Measurements from ENCODE around the gene OVCA2.

The OVCA2 gene

GRCh38 chr17:2029911-2030778 is 11.7 kb upstream of the OVCA2 start, which contains the start of gene DPH1:
Gene DPH1, plus strand, starts transcription at chr17:2030153. Its CDS starts 17 bp downstream, at chr17:2030170.
- Histone ChIP-seq H3K4me1 (ENCODE audit: control insufficient read depth, insufficient read depth, low read length) (peaks cover 7% of the 10 kb centered on the region), H3K4me3 (ENCODE audit: low read length) (peak within 1 kb of the TSS; percentile 99), H3K27me3 (ENCODE audit: control insufficient read depth, insufficient read depth, low read length) (peaks cover 4% of the 10 kb centered on the region), H3K9ac (ENCODE audit: low read length) (peak within 1 kb of the TSS; percentile 50), H3K36me3 (ENCODE audit: control insufficient read depth, insufficient read depth, low read length) (no peaks in the 10 kb centered on the region), H3K27ac (ENCODE audit: low read depth, low read length) (peak within 1 kb of the TSS; percentile 63)

- H3K27ac ChIP-seq (ENCODE audit: low read depth, low read length): no peak overlapping the region
- H3K4me3 ChIP-seq (ENCODE audit: low read length): peak overlapping the region; percentile 99
These were observed 11.1 kb upstream of the OVCA2 start for GRCh38 chr17:2030779-2031163.

GRCh38 chr17:2033153-2033552 is 8.7 kb upstream of the OVCA2 start:
- H3K27ac ChIP-seq (ENCODE audit: low read depth, low read length): no peak overlapping the region
- no peak overlapping the region for H3K9ac ChIP-seq (ENCODE audit: low read length)
- H3K4me3 ChIP-seq (ENCODE audit: low read length): no peak overlapping the region
- H3K36me3 ChIP-seq (ENCODE audit: control insufficient read depth, insufficient read depth, low read length): peaks cover 16% of the 10 kb centered on the region
- H3K27me3 ChIP-seq (ENCODE audit: control insufficient read depth, insufficient read depth, low read length): no peaks in the 10 kb centered on the region
- peaks cover 7% of the 10 kb centered on the region for H3K4me1 ChIP-seq (ENCODE audit: control insufficient read depth, insufficient read depth, low read length)

More at GRCh38 chr17:2030779-2031163, 11.1 kb upstream of the OVCA2 start:
- H3K27me3 ChIP-seq (ENCODE audit: control insufficient read depth, insufficient read depth, low read length): peaks cover 4% of the 10 kb centered on the region
- peaks cover 7% of the 10 kb centered on the region for H3K4me1 ChIP-seq (ENCODE audit: control insufficient read depth, insufficient read depth, low read length)
- H3K9ac ChIP-seq (ENCODE audit: low read length): no peak overlapping the region
- H3K36me3 ChIP-seq (ENCODE audit: control insufficient read depth, insufficient read depth, low read length): peaks cover under 1% of the 10 kb centered on the region

GRCh38 chr17:2034157-2034556 is 7.7 kb upstream of the OVCA2 start:
- Histone ChIP-seq H3K36me3 (ENCODE audit: control insufficient read depth, insufficient read depth, low read length) (peaks cover 16% of the 10 kb centered on the region), H3K4me3 (ENCODE audit: low read length) (no peak overlapping the region), H3K27me3 (ENCODE audit: control insufficient read depth, insufficient read depth, low read length) (no peaks in the 10 kb centered on the region), H3K27ac (ENCODE audit: low read depth, low read length) (no peak overlapping the region), H3K4me1 (ENCODE audit: control insufficient read depth, insufficient read depth, low read length) (peaks cover 7% of the 10 kb centered on the region), H3K9ac (ENCODE audit: low read length) (no peak overlapping the region)

GRCh38 chr17:2034806-2035540 is 6.8 kb upstream of the OVCA2 start:
- Histone ChIP-seq H3K27ac (ENCODE audit: low read depth, low read length) (no peak overlapping the region), H3K4me1 (ENCODE audit: control insufficient read depth, insufficient read depth, low read length) (peaks cover 7% of the 10 kb centered on the region), H3K4me3 (ENCODE audit: low read length) (no peak overlapping the region), H3K36me3 (ENCODE audit: control insufficient read depth, insufficient read depth, low read length) (peaks cover 16% of the 10 kb centered on the region), H3K27me3 (ENCODE audit: control insufficient read depth, insufficient read depth, low read length) (no peaks in the 10 kb centered on the region), H3K9ac (ENCODE audit: low read length) (no peak overlapping the region)

GRCh38 chr17:2035541-2036488 is 6.0 kb upstream of the OVCA2 start:
- H3K36me3 ChIP-seq (ENCODE audit: control insufficient read depth, insufficient read depth, low read length): peaks cover 18% of the 10 kb centered on the region
- peaks cover 6% of the 10 kb centered on the region for H3K4me1 ChIP-seq (ENCODE audit: control insufficient read depth, insufficient read depth, low read length)
- H3K27me3 ChIP-seq (ENCODE audit: control insufficient read depth, insufficient read depth, low read length): no peaks in the 10 kb centered on the region

GRCh38 chr17:2037155-2037554 is 4.7 kb upstream of the OVCA2 start:
- peaks cover 19% of the 10 kb centered on the region for H3K36me3 ChIP-seq (ENCODE audit: control insufficient read depth, insufficient read depth, low read length)
- H3K4me3 ChIP-seq (ENCODE audit: low read length): no peak overlapping the region
- no peak overlapping the region for H3K9ac ChIP-seq (ENCODE audit: low read length)
- H3K27ac ChIP-seq (ENCODE audit: low read depth, low read length): no peak overlapping the region
- no peaks in the 10 kb centered on the region for H3K27me3 ChIP-seq (ENCODE audit: control insufficient read depth, insufficient read depth, low read length)
- peaks cover 3% of the 10 kb centered on the region for H3K4me1 ChIP-seq (ENCODE audit: control insufficient read depth, insufficient read depth, low read length)

More at GRCh38 chr17:2035541-2036488, 6.0 kb upstream of the OVCA2 start:
- Histone ChIP-seq H3K9ac (ENCODE audit: low read length) (no peak overlapping the region), H3K4me3 (ENCODE audit: low read length) (no peak overlapping the region), H3K27ac (ENCODE audit: low read depth, low read length) (no peak overlapping the region)

GRCh38 chr17:2040219-2040827 is 1.5 kb upstream of the OVCA2 start:
- H3K36me3 ChIP-seq (ENCODE audit: control insufficient read depth, insufficient read depth, low read length): peaks cover 34% of the 10 kb centered on the region
- no peak overlapping the region for H3K9ac ChIP-seq (ENCODE audit: low read length)
- H3K4me3 ChIP-seq (ENCODE audit: low read length): no peak overlapping the region
- peaks cover 9% of the 10 kb centered on the region for H3K4me1 ChIP-seq (ENCODE audit: control insufficient read depth, insufficient read depth, low read length)
- no peak overlapping the region for H3K27ac ChIP-seq (ENCODE audit: low read depth, low read length)
- H3K27me3 ChIP-seq (ENCODE audit: control insufficient read depth, insufficient read depth, low read length): no peaks in the 10 kb centered on the region

- Histone ChIP-seq H3K36me3 (ENCODE audit: control insufficient read depth, insufficient read depth, low read length) (peaks cover 31% of the 10 kb centered on the region), H3K4me3 (ENCODE audit: low read length) (peak overlapping the region; percentile 66), H3K4me1 (ENCODE audit: control insufficient read depth, insufficient read depth, low read length) (peaks cover 9% of the 10 kb centered on the region), H3K9ac (ENCODE audit: low read length) (no peak overlapping the region), H3K27me3 (ENCODE audit: control insufficient read depth, insufficient read depth, low read length) (no peaks in the 10 kb centered on the region), H3K27ac (ENCODE audit: low read depth, low read length) (peak overlapping the region; percentile 7)
These were observed 771 bp upstream of the OVCA2 start for GRCh38 chr17:2040942-2041560.

- Histone ChIP-seq H3K27ac (ENCODE audit: low read depth, low read length) (peak overlapping the region; percentile 85), H3K4me1 (ENCODE audit: control insufficient read depth, insufficient read depth, low read length) (peaks cover 9% of the 10 kb centered on the region), H3K4me3 (ENCODE audit: low read length) (peak overlapping the region; percentile 66), H3K36me3 (ENCODE audit: control insufficient read depth, insufficient read depth, low read length) (peaks cover 21% of the 10 kb centered on the region), H3K9ac (ENCODE audit: low read length) (peak overlapping the region; percentile 36), H3K27me3 (ENCODE audit: control insufficient read depth, insufficient read depth, low read length) (no peaks in the 10 kb centered on the region)
These were observed 597 bp downstream of the OVCA2 start for GRCh38 chr17:2042390-2042847.

GRCh38 chr17:2042933-2043332 is 1.1 kb downstream of the OVCA2 start:
- H3K4me3 ChIP-seq (ENCODE audit: low read length): peak overlapping the region; percentile 66
- H3K4me1 ChIP-seq (ENCODE audit: control insufficient read depth, insufficient read depth, low read length): peaks cover 9% of the 10 kb centered on the region
- no peak overlapping the region for H3K27ac ChIP-seq (ENCODE audit: low read depth, low read length)

More at GRCh38 chr17:2042933-2043332, 1.1 kb downstream of the OVCA2 start:
- H3K9ac ChIP-seq (ENCODE audit: low read length): no peak overlapping the region
- H3K36me3 ChIP-seq (ENCODE audit: control insufficient read depth, insufficient read depth, low read length): peaks cover 18% of the 10 kb centered on the region
- peaks cover 1% of the 10 kb centered on the region for H3K27me3 ChIP-seq (ENCODE audit: control insufficient read depth, insufficient read depth, low read length)
